Caco-2 (cell line): ENCODE data around the gene KLRG1. TPM values are rescaled to one million over a fixed set of nuclear protein-coding genes. Genes with fewer than 3 reads are reported as not detected.

Source experiments
- BruUV-seq: library from RNA; stranded (reverse); fragments of 400-500 nt; replicated peaks from 2 replicates; lab custom pipeline; 2021; lab: Mats Ljungman, UMichigan
- CTCF ChIA-PET: fragments of 300-600 bp; sonication (Branson Sonifier 250); formaldehyde crosslinking; loops from one replicate; lab custom pipeline; 2022; ENCODE audit warnings: antibody characterized with exemption; lab: Charles Lee
- POLR2A ChIA-PET: fragments of 300-600 bp; sonication (Branson Sonifier 250); formaldehyde crosslinking; loops from one replicate; lab custom pipeline; 2022; ENCODE audit warnings: antibody characterized with exemption; lab: Charles Lee
- DNase-seq, 2 experiments: peaks; one replicate each; pipeline versions ENCODE4 v3.0.0 to v3.0.0-alpha.2; 2020 to 2022
- H3K27me3 ChIP-seq: replicated peaks from 2 replicates; pipeline ENCODE4 v1.6.0; 2011; ENCODE audit warnings: low read length; ENCODE audit not compliant: control insufficient read depth, insufficient read depth
- H3K36me3 ChIP-seq: 2 replicates; pipeline ENCODE4 v1.5.1; 2011; ENCODE audit warnings: low read length; ENCODE audit not compliant: control insufficient read depth, insufficient read depth
- H3K4me1 ChIP-seq: fragments of 250-450 bp; sonication (Bioruptor Pico); 2 replicates; pipeline ENCODE4 v1.5.1; 2020; ENCODE audit warnings: mild to moderate bottlenecking
- H3K4me3 ChIP-seq: 2 replicates; pipeline ENCODE4 v1.5.1; 2011; ENCODE audit warnings: low read depth, mild to moderate bottlenecking, control low read depth, low read length
- H3K9me3 ChIP-seq: fragments of 250-450 bp; sonication (Bioruptor Pico); 2 replicates; pipeline ENCODE4 v1.5.1; 2020; ENCODE audit warnings: mild to moderate bottlenecking, moderate library complexity
- H3K27ac Mint-ChIP-seq: one replicate; pipeline ENCODE4 v1.8.0; 2022; ENCODE audit warnings: mixed read lengths; ENCODE audit not compliant: unreplicated experiment
- H3K27me3 Mint-ChIP-seq: one replicate; pipeline ENCODE4 v1.8.0; 2022; ENCODE audit warnings: mixed read lengths; ENCODE audit not compliant: insufficient read depth, unreplicated experiment
- H3K36me3 Mint-ChIP-seq: one replicate; pipeline ENCODE4 v1.8.0; 2022; ENCODE audit warnings: mild to moderate bottlenecking, mixed read lengths; ENCODE audit not compliant: insufficient read depth, unreplicated experiment
- H3K4me1 Mint-ChIP-seq: one replicate; pipeline ENCODE4 v1.8.0; 2022; ENCODE audit warnings: low read depth, mixed read lengths; ENCODE audit not compliant: unreplicated experiment
- H3K4me3 Mint-ChIP-seq: one replicate; pipeline ENCODE4 v1.8.0; 2022; ENCODE audit warnings: mild to moderate bottlenecking, moderate library complexity, mixed read lengths; ENCODE audit not compliant: unreplicated experiment
- H3K9me3 Mint-ChIP-seq: one replicate; pipeline ENCODE4 v1.8.0; 2022; ENCODE audit warnings: mixed read lengths; ENCODE audit not compliant: unreplicated experiment
- CTCF ChIP-seq, 2 experiments: fragments of 200-600 bp in 1 of 2; IDR thresholded peaks; 1 replicate in 1 of 2; 2 replicates in 1 of 2; pipeline versions ENCODE4 v1.5.1 to v1.8.0; 2011 to 2022; ENCODE audit warnings: antibody characterized with exemption in 1 of 2, control low read depth in 1 of 2, inconsistent platforms in 1 of 2, low read depth in 1 of 2, low read length in 1 of 2, mild to moderate bottlenecking in 1 of 2, moderate library complexity in 1 of 2; ENCODE audit not compliant: insufficient read depth in 1 of 2, severe bottlenecking in 1 of 2, unreplicated experiment in 1 of 2
- intact Hi-C: fragments of 100-400 bp; cut with micrococcal nuclease; formaldehyde crosslinking; loops from one replicate; pipeline ENCODE4 v1.10.0; 2022; ENCODE audit not compliant: unreplicated experiment
- total RNA-seq: library from RNA; stranded (reverse); gene quantifications from 2 replicates; pipeline ENCODE4 v1.2.3, GENCODE V29; 2022

KLRG1 gene
- total RNA-seq, 1 experiment from 2014 or later, result 1.2 TPM

- Histone ChIP-seq H3K9me3 (peaks cover 2% of the 10 kb centered on the region; the same call in 1 of the 2 replicates), H3K27me3 (no peaks in the 10 kb centered on the region), H3K4me3 (no peak overlapping the region), H3K4me1 (no peaks in the 10 kb centered on the region), H3K36me3 (no peaks in the 10 kb centered on the region)
- CTCF ChIA-PET, result no interaction called here
- peaks cover 24% of the 10 kb centered on the region for H3K9me3 Mint-ChIP-seq
- no peaks in the 10 kb centered on the region for H3K27me3 Mint-ChIP-seq
- no peak overlapping the region for H3K27ac Mint-ChIP-seq
- intact Hi-C loops, result no loop called here
- H3K4me1 Mint-ChIP-seq, result no peaks in the 10 kb centered on the region
- TF ChIP-seq CTCF (IDR thresholded peaks at IDR 0.05; ENCODE audit: insufficient read depth in 1 of 2, low read depth in 1 of 2, low read length in 1 of 2, severe bottlenecking in 1 of 2, unreplicated experiment in 1 of 2), result no peak
- POLR2A ChIA-PET, result no interaction called here
- peaks cover 2% of the 10 kb centered on the region for H3K36me3 Mint-ChIP-seq
- no peak overlapping the region for H3K4me3 Mint-ChIP-seq
- DNase-seq, result no peak
- no TSS peak for BruUV-seq
These were observed 31.3 kb upstream of the KLRG1 start for GRCh38 chr12:8958066-8958465.

- no peak overlapping the region for H3K4me3 Mint-ChIP-seq
- no peaks in the 10 kb centered on the region for H3K4me1 Mint-ChIP-seq
- no peaks in the 10 kb centered on the region for H3K36me3 Mint-ChIP-seq
- H3K27ac Mint-ChIP-seq, result no peak overlapping the region
- intact Hi-C loops, result no loop called here
- Histone ChIP-seq H3K36me3 (no peaks in the 10 kb centered on the region), H3K4me3 (no peak overlapping the region), H3K9me3 (no peaks in the 10 kb centered on the region), H3K4me1 (no peaks in the 10 kb centered on the region), H3K27me3 (no peaks in the 10 kb centered on the region)
- ChIA-PET POLR2A (interaction anchor here (1.0 kb wide), 1 partner anchor 10 kb away, joined by 3 read pairs; no protein-coding TSS in a partner anchor), CTCF (interaction anchor here (2.1 kb wide), 1 partner anchor 11 kb away, joined by 6 read pairs; the partner anchor contains the start of gene M6PR)
- no peak for TF ChIP-seq CTCF (IDR thresholded peaks at IDR 0.05; ENCODE audit: insufficient read depth in 1 of 2, low read depth in 1 of 2, low read length in 1 of 2, severe bottlenecking in 1 of 2, unreplicated experiment in 1 of 2)
- no peaks in the 10 kb centered on the region for H3K27me3 Mint-ChIP-seq
- no peak for DNase-seq
- peaks cover 10% of the 10 kb centered on the region for H3K9me3 Mint-ChIP-seq
- BruUV-seq, result no TSS peak
These were observed 29.2 kb upstream of the KLRG1 start for GRCh38 chr12:8960176-8960575.

- Mint-ChIP-seq H3K27ac (no peak overlapping the region), H3K27me3 (no peaks in the 10 kb centered on the region), H3K4me3 (no peak overlapping the region), H3K4me1 (peaks cover 8% of the 10 kb centered on the region), H3K36me3 (no peaks in the 10 kb centered on the region), H3K9me3 (peaks cover 26% of the 10 kb centered on the region)
- peaks cover 14% of the 10 kb centered on the region for H3K4me1 ChIP-seq
- POLR2A ChIA-PET, result no interaction called here
- DNase-seq, result no peak
- no peak for TF ChIP-seq CTCF (IDR thresholded peaks at IDR 0.05; ENCODE audit: insufficient read depth in 1 of 2, low read depth in 1 of 2, low read length in 1 of 2, severe bottlenecking in 1 of 2, unreplicated experiment in 1 of 2)
- no TSS peak for BruUV-seq
- CTCF ChIA-PET, result no interaction called here
- intact Hi-C loops, result no loop called here
- H3K36me3 ChIP-seq, result no peaks in the 10 kb centered on the region
- no peaks in the 10 kb centered on the region for H3K27me3 ChIP-seq
- no peak overlapping the region for H3K4me3 ChIP-seq
- peaks cover 25% of the 10 kb centered on the region for H3K9me3 ChIP-seq
These were observed 20.6 kb upstream of the KLRG1 start for GRCh38 chr12:8968761-8969160.
